SK-N-SH (cell line): Measurements from ENCODE around the gene SLC4A2. TPM values are rescaled to one million over a fixed set of nuclear protein-coding genes. Genes with fewer than 3 reads are reported as not detected.

Experiments
- CTCF ChIA-PET: fragments of 300-600, 350-600 bp; formaldehyde crosslinking; extraction: SDS; loops from one replicate; lab custom pipeline; 2021; lab: Yijun Ruan, JAX
- POLR2A ChIA-PET: fragments of 350-600 bp; sonication (Branson Sonifier 250); formaldehyde crosslinking; extraction: SDS; loops from one replicate; lab custom pipeline; 2020; ENCODE audit warnings: antibody characterized with exemption, inconsistent platforms; lab: Yijun Ruan, JAX
- DNase-seq: peaks from one replicate; pipeline ENCODE4 v3.0.0; 2012
- H2AFZ ChIP-seq: fragments of 200-600 bp; sonication (generic); 2 replicates; pipeline ENCODE4 v1.8.1; 2016; ENCODE audit warnings: antibody characterized with exemption, mild to moderate bottlenecking, low read depth
- H3F3A ChIP-seq: fragments of 200-600 bp; sonication (generic); replicated peaks from 2 replicates; pipeline ENCODE3; 2016; ENCODE audit warnings: antibody characterized with exemption, mild to moderate bottlenecking; ENCODE audit not compliant: insufficient read depth
- H3K27ac ChIP-seq, 2 experiments: fragments of 200-500 bp in 1 of 2; fragments of 200-600 bp in 1 of 2; sonication (Bioruptor generic) in 1 of 2; sonication (generic), shearing (Covaris generic) in 1 of 2; 2 replicates each; pipeline versions ENCODE4 v1.5.1 to v1.6.1; 2014 to 2016; ENCODE audit warnings: low read depth in 2 of 2, inconsistent platforms in 1 of 2, low read length in 1 of 2, mild to moderate bottlenecking in 1 of 2, mixed read lengths in 1 of 2
- H3K27me3 ChIP-seq: fragments of 200-600 bp; sonication (generic), shearing (Covaris generic); 2 replicates; pipeline ENCODE4 v1.6.1; 2016; ENCODE audit warnings: mixed run types; ENCODE audit not compliant: insufficient read depth
- H3K36me3 ChIP-seq, 2 experiments: fragments of 200-500 bp in 1 of 2; fragments of 200-600 bp in 1 of 2; sonication (Bioruptor generic) in 1 of 2; sonication (generic) in 1 of 2; replicated peaks in 1 of 2; 2 replicates each; pipeline versions ENCODE3 to v1.5.1; 2014 to 2016; ENCODE audit warnings: low read length in 1 of 2, mild to moderate bottlenecking in 1 of 2; ENCODE audit not compliant: insufficient read depth in 2 of 2, control insufficient read depth in 1 of 2
- H3K4me1 ChIP-seq, 2 experiments: fragments of 200-500 bp in 1 of 2; fragments of 200-600 bp in 1 of 2; sonication (Bioruptor generic) in 1 of 2; sonication (generic), shearing (Covaris generic) in 1 of 2; 2 replicates each; pipeline versions ENCODE4 v1.5.1 to v1.6.1; 2014 to 2016; ENCODE audit warnings: low read depth in 1 of 2, low read length in 1 of 2, mixed run types in 1 of 2; ENCODE audit not compliant: insufficient read depth in 2 of 2, control insufficient read depth in 1 of 2
- H3K4me2 ChIP-seq: fragments of 200-600 bp; sonication (generic), shearing (Covaris generic); 2 replicates; pipeline ENCODE4 v1.6.1; 2017; ENCODE audit warnings: mixed run types
- H3K4me3 ChIP-seq, 2 experiments: fragments of 200-500 bp in 1 of 2; fragments of 200-600 bp in 1 of 2; sonication (Bioruptor generic) in 1 of 2; sonication (generic), shearing (Covaris generic) in 1 of 2; 2 replicates each; pipeline versions ENCODE4 v1.5.1 to v1.8.1; 2014 to 2016; ENCODE audit warnings: low read depth in 2 of 2, inconsistent platforms in 1 of 2, low read length in 1 of 2, mild to moderate bottlenecking in 1 of 2, mixed read lengths in 1 of 2, moderate library complexity in 1 of 2
- H3K79me2 ChIP-seq: fragments of 200-600 bp; sonication (generic); 2 replicates; pipeline ENCODE4 v1.8.1; 2017; ENCODE audit warnings: mild to moderate bottlenecking; ENCODE audit not compliant: insufficient read depth
- H3K9ac ChIP-seq: fragments of 200-600 bp; sonication (generic); 2 replicates; pipeline ENCODE4 v1.6.1; 2017; ENCODE audit warnings: mixed run types
- H3K9me2 ChIP-seq: fragments of 200-600 bp; sonication (generic); 2 replicates; pipeline ENCODE4 v1.6.1; 2017; ENCODE audit warnings: mixed run types
- H3K9me3 ChIP-seq: fragments of 200-600 bp; sonication (generic); 2 replicates; pipeline ENCODE4 v1.6.1; 2017; ENCODE audit warnings: mixed run types, mild to moderate bottlenecking, moderate library complexity
- H4K20me1 ChIP-seq: fragments of 200-600 bp; sonication (generic); 2 replicates; pipeline ENCODE4 v1.6.1; 2017; ENCODE audit warnings: mild to moderate bottlenecking, mixed run types; ENCODE audit not compliant: insufficient read depth
- ELF1 ChIP-seq: IDR thresholded peaks from 2 replicates; pipeline ENCODE4 v1.4.0; 2012
- EP300 ChIP-seq, 2 experiments: IDR thresholded peaks; 2 replicates each; pipeline versions ENCODE4 v1.4.0 to v1.6.1; 2012; ENCODE audit warnings: borderline replicate concordance in 1 of 2, low read depth in 1 of 2, low read length in 1 of 2
- EZH2phosphoT487 ChIP-seq: fragments of 200-600 bp; sonication (generic); IDR thresholded peaks from 2 replicates; pipeline ENCODE4 v1.6.1; 2017; ENCODE audit warnings: low read depth, mixed run types, mild to moderate bottlenecking, antibody characterized with exemption, moderate library complexity, borderline replicate concordance
- FOSL2 ChIP-seq: IDR thresholded peaks from 2 replicates; pipeline ENCODE4 v1.4.0; 2012; ENCODE audit warnings: low read depth, mild to moderate bottlenecking, moderate library complexity, borderline replicate concordance
- FOXJ3 ChIP-seq: sonication (generic); formaldehyde crosslinking; IDR thresholded peaks from 2 replicates; pipeline ENCODE4 v1.5.1; 2020; ENCODE audit warnings: mild to moderate bottlenecking, missing genetic modification reagents
- FOXM1 ChIP-seq: IDR thresholded peaks from 2 replicates; pipeline ENCODE4 v1.4.0; 2012; ENCODE audit warnings: low read depth, mild to moderate bottlenecking
- GATA2 ChIP-seq: sonication (generic); formaldehyde crosslinking; IDR thresholded peaks from 2 replicates; pipeline ENCODE4 v1.5.0; 2020; ENCODE audit warnings: mild to moderate bottlenecking, missing genetic modification reagents
- JUND ChIP-seq: IDR thresholded peaks from 2 replicates; pipeline ENCODE4 v1.4.0; 2012
- MEF2A ChIP-seq: IDR thresholded peaks from 2 replicates; pipeline ENCODE4 v1.4.0; 2012; ENCODE audit warnings: low read depth, borderline replicate concordance
- MXI1 ChIP-seq: IDR thresholded peaks from 2 replicates; pipeline ENCODE4 v1.6.1; 2012; ENCODE audit warnings: mild to moderate bottlenecking, low read depth, low read length, improper control_type of control experiment
- NFIC ChIP-seq: IDR thresholded peaks from 2 replicates; pipeline ENCODE4 v1.4.0; 2012; ENCODE audit warnings: borderline replicate concordance
- RAD21 ChIP-seq: IDR thresholded peaks from 2 replicates; pipeline ENCODE4 v1.6.1; 2012; ENCODE audit warnings: mild to moderate bottlenecking, low read length
- RCOR1 ChIP-seq: fragments of 150-350 bp; IDR thresholded peaks from 2 replicates; pipeline ENCODE4 v1.6.1; 2017; ENCODE audit warnings: antibody characterized with exemption, low read length
- RXRA ChIP-seq: IDR thresholded peaks from 2 replicates; pipeline ENCODE4 v1.4.0; 2012; ENCODE audit warnings: low read depth, mild to moderate bottlenecking, borderline replicate concordance
- SIN3A ChIP-seq: IDR thresholded peaks from 2 replicates; pipeline ENCODE4 v1.6.1; 2012; ENCODE audit warnings: low read depth, mild to moderate bottlenecking, low read length, moderate library complexity, borderline replicate concordance
- SMC3 ChIP-seq: IDR thresholded peaks from 2 replicates; pipeline ENCODE4 v1.6.1; 2012; ENCODE audit warnings: low read depth, low read length, improper control_type of control experiment
- TCF12 ChIP-seq: IDR thresholded peaks from 2 replicates; pipeline ENCODE4 v1.4.0; 2012
- WGBS: methylation state at CpG from one replicate; pipeline ENCODE4 v1.1.6; 2017; ENCODE audit warnings: low lambda C conversion rate; 5-methylcytosine and 5-hydroxymethylcytosine counted together
- polyA plus RNA-seq, 3 experiments: library from polyadenylated mRNA; depleted of rRNA; stranded (reverse); fragments of >200 nt; gene quantifications; 2 replicates each; pipeline ENCODE4 v1.2.3, GENCODE V29; 2012
- TF ChIP-seq, protein P1 (sequence below): fragments of 150-350 bp; IDR thresholded peaks from 2 replicates; pipeline ENCODE4 v1.6.1; 2016; ENCODE audit warnings: mild to moderate bottlenecking, low read depth, low read length
- TF ChIP-seq, protein P2 (sequence below): fragments of 200-600 bp; sonication (generic); IDR thresholded peaks from 2 replicates; pipeline ENCODE4 v1.6.1; 2017; ENCODE audit warnings: antibody characterized with exemption, mild to moderate bottlenecking, moderate library complexity
- TF ChIP-seq, protein P3 (sequence below): IDR thresholded peaks from 2 replicates; pipeline ENCODE4 v1.6.1; 2012; ENCODE audit warnings: mild to moderate bottlenecking, low read depth, low read length, moderate library complexity
- TF ChIP-seq, protein P4 (sequence below): IDR thresholded peaks from 2 replicates; pipeline ENCODE4 v1.4.0; 2012; ENCODE audit warnings: low read depth, borderline replicate concordance

The SLC4A2 gene
- polyA plus RNA-seq, 1 of the 3 experiments (the other 2 are of a cell fraction), result 167 TPM

DNA sequence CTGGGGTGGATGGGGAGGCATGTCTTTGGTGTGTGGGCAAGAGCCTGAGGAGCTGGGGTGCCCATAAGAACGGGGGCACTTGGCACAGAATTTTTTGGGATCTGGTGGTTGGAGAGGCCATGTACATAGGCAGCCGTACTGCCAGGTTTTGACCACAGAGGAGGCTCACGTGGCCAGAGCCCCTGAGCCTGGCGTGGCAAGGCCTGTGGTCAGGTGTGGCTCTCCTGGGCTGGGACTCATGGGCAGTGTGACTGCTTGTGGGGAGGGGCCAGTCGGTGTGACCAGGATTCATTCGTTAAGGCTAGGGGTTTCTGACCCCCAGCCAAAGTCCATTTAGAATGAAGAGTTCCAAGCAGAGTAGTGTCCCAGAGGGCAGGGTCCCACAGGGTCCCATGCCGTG is 65.1 kb downstream of the SLC4A2 start:
- peaks cover 4% of the 10 kb centered on the region for H3F3A ChIP-seq

DNA sequence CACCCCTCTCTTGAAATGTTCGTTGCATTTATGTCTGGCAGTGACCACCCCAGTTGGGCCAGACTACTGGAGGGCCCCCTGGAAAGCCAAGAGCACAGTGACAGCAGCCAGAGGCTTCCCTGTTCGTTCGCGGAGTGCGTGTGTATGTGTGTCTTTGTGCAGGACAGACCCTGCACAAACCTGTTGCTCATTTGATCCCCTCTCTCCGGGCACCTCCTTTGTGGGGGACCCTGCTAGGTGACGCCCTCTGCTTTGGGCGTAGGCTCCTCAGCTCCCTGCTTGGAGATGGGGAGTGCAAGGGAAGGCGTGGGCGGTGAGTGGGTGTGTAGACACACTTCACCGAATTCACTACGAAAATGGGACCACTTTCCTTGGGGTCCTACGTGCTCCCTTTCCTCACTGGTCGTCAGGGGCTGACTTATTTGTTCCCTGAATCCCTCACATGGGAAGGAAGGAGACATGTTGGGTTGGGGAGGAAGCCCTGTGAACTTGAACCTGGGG is 65.6 kb downstream of the SLC4A2 start:
- ChIA-PET POLR2A (no interaction called here), CTCF (interaction anchor here (0.8 to 18.0 kb wide), 44 partner anchors 9 to 1210 kb away, joined by 3 to 243 read pairs (median 6); partner anchors contain the start of genes ABCF2, AGAP3, CHPF2 and GBX1)
- 93% methylated on average over 13 of the region's 14 CpGs for WGBS
- no peaks in the 10 kb centered on the region for H3K27me3 ChIP-seq
- no peak overlapping the region for H3K27ac ChIP-seq
- H3K4me2 ChIP-seq, result no peak overlapping the region
- peaks cover 18% of the 10 kb centered on the region; the same call in 1 of the 2 replicates for H3K79me2 ChIP-seq
- peaks cover 23 to 82% of the 10 kb centered on the region in 2 experiments for H3K36me3 ChIP-seq
- H3K9me2 ChIP-seq, result no peaks in the 10 kb centered on the region
- H3K4me1 ChIP-seq, result peaks cover 0 to 2% of the 10 kb centered on the region in 2 experiments; a peak in 1 of 4 replicates
- H3F3A ChIP-seq, result peaks cover 4% of the 10 kb centered on the region
- no peak for TF ChIP-seq EP300 (IDR thresholded peaks at IDR 0.05; ENCODE audit: borderline replicate concordance in 1 of 2, low read depth in 1 of 2, low read length in 1 of 2)
- TF ChIP-seq RXRA, result no peak
- TF ChIP-seq RCOR1, result no peak
- no peak for TF ChIP-seq JUND
- no peak for TF ChIP-seq GATA2
- TF ChIP-seq, protein P1, sequence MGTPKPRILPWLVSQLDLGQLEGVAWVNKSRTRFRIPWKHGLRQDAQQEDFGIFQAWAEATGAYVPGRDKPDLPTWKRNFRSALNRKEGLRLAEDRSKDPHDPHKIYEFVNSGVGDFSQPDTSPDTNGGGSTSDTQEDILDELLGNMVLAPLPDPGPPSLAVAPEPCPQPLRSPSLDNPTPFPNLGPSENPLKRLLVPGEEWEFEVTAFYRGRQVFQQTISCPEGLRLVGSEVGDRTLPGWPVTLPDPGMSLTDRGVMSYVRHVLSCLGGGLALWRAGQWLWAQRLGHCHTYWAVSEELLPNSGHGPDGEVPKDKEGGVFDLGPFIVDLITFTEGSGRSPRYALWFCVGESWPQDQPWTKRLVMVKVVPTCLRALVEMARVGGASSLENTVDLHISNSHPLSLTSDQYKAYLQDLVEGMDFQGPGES, result no peak
- no peak for TF ChIP-seq ELF1
- TF ChIP-seq MEF2A, result no peak
- TF ChIP-seq SMC3, result no peak
- no peak for TF ChIP-seq FOXM1
- TF ChIP-seq, protein P2, sequence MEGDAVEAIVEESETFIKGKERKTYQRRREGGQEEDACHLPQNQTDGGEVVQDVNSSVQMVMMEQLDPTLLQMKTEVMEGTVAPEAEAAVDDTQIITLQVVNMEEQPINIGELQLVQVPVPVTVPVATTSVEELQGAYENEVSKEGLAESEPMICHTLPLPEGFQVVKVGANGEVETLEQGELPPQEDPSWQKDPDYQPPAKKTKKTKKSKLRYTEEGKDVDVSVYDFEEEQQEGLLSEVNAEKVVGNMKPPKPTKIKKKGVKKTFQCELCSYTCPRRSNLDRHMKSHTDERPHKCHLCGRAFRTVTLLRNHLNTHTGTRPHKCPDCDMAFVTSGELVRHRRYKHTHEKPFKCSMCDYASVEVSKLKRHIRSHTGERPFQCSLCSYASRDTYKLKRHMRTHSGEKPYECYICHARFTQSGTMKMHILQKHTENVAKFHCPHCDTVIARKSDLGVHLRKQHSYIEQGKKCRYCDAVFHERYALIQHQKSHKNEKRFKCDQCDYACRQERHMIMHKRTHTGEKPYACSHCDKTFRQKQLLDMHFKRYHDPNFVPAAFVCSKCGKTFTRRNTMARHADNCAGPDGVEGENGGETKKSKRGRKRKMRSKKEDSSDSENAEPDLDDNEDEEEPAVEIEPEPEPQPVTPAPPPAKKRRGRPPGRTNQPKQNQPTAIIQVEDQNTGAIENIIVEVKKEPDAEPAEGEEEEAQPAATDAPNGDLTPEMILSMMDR, result no peak
- no peak for TF ChIP-seq SIN3A
- no peak for TF ChIP-seq TCF12
- no peak for TF ChIP-seq EZH2phosphoT487
- TF ChIP-seq, protein P3, sequence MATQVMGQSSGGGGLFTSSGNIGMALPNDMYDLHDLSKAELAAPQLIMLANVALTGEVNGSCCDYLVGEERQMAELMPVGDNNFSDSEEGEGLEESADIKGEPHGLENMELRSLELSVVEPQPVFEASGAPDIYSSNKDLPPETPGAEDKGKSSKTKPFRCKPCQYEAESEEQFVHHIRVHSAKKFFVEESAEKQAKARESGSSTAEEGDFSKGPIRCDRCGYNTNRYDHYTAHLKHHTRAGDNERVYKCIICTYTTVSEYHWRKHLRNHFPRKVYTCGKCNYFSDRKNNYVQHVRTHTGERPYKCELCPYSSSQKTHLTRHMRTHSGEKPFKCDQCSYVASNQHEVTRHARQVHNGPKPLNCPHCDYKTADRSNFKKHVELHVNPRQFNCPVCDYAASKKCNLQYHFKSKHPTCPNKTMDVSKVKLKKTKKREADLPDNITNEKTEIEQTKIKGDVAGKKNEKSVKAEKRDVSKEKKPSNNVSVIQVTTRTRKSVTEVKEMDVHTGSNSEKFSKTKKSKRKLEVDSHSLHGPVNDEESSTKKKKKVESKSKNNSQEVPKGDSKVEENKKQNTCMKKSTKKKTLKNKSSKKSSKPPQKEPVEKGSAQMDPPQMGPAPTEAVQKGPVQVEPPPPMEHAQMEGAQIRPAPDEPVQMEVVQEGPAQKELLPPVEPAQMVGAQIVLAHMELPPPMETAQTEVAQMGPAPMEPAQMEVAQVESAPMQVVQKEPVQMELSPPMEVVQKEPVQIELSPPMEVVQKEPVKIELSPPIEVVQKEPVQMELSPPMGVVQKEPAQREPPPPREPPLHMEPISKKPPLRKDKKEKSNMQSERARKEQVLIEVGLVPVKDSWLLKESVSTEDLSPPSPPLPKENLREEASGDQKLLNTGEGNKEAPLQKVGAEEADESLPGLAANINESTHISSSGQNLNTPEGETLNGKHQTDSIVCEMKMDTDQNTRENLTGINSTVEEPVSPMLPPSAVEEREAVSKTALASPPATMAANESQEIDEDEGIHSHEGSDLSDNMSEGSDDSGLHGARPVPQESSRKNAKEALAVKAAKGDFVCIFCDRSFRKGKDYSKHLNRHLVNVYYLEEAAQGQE, result no peak
- TF ChIP-seq, protein P4, sequence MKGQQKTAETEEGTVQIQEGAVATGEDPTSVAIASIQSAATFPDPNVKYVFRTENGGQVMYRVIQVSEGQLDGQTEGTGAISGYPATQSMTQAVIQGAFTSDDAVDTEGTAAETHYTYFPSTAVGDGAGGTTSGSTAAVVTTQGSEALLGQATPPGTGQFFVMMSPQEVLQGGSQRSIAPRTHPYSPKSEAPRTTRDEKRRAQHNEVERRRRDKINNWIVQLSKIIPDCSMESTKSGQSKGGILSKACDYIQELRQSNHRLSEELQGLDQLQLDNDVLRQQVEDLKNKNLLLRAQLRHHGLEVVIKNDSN, result no peak
- TF ChIP-seq FOSL2, result no peak
- TF ChIP-seq RAD21, result no peak
- TF ChIP-seq MXI1, result no peak
- no peaks in the 10 kb centered on the region for H3K9me3 ChIP-seq
- no peak overlapping the region for H2AFZ ChIP-seq
- DNase-seq, result no peak
- peaks cover 24% of the 10 kb centered on the region for H4K20me1 ChIP-seq
- H3K4me3 ChIP-seq, result no peak overlapping the region
- H3K9ac ChIP-seq, result no peak overlapping the region

More for the DNA sequence above, 65.1 kb downstream of the SLC4A2 start:
- peaks cover 24% of the 10 kb centered on the region for H4K20me1 ChIP-seq
- peaks cover 18% of the 10 kb centered on the region; the same call in 1 of the 2 replicates for H3K79me2 ChIP-seq
- no peaks in the 10 kb centered on the region for H3K9me3 ChIP-seq
- no peaks in the 10 kb centered on the region for H3K9me2 ChIP-seq
- 86% methylated on average over 6 of the region's 7 CpGs for WGBS
- peaks cover 23 to 82% of the 10 kb centered on the region in 2 experiments for H3K36me3 ChIP-seq
- no peak overlapping the region for H2AFZ ChIP-seq
- H3K9ac ChIP-seq, result no peak overlapping the region
- no peaks in the 10 kb centered on the region; a peak in 1 of 4 replicates for H3K4me1 ChIP-seq
- H3K4me3 ChIP-seq, result no peak overlapping the region
- TF ChIP-seq RAD21 (no peak), FOSL2 (no peak), NFIC (no peak), FOXM1 (no peak), FOXJ3 (CRISPR knock-in tag) (no peak), SIN3A (no peak)
- no peak overlapping the region for H3K4me2 ChIP-seq
- ChIA-PET CTCF (interaction anchor here (0.6 to 18.0 kb wide), 53 partner anchors 10 to 1211 kb away, joined by 3 to 243 read pairs (median 5); partner anchors contain the start of genes ABCF2, AGAP3, CHPF2 and GBX1), POLR2A (no interaction called here)
- H3K27ac ChIP-seq, result no peak overlapping the region
- no peaks in the 10 kb centered on the region for H3K27me3 ChIP-seq
- DNase-seq, result no peak
